HG03159 (cell line): ENCODE data around the gene SPOCK3.
"Not testable (repeated sequence)": the region's sequence is repeated elsewhere in the genome, so short reads cannot be mapped to it uniquely, and the experiment has no call there.

Experiments used
- ATAC-seq: cut with Tn5 transposase; IDR thresholded peaks from one replicate; pipeline ENCODE4 v1.9.1; 2021; ENCODE audit warnings: mild to moderate bottlenecking, moderate library complexity; ENCODE audit not compliant: unreplicated experiment

Gene SPOCK3

GRCh38 chr4:167234316-167234881 lies at the start of gene SPOCK3:
TSS of gene SPOCK3 (minus strand) at chr4:167234494.
- peak; percentile 41 for ATAC-seq

- ATAC-seq = no peak
Measured at GRCh38 chr4:167282171-167282864, 48.0 kb upstream of the SPOCK3 start.

GRCh38 chr4:167281545-167281944 lies 47.3 kb upstream of the SPOCK3 start:
- ATAC-seq = not testable (repeated sequence)

- ATAC-seq = no peak
Measured at GRCh38 chr4:167274351-167274750, 40.1 kb upstream of the SPOCK3 start.

GRCh38 chr4:167265231-167265630 lies 30.9 kb upstream of the SPOCK3 start:
- no peak for ATAC-seq

GRCh38 chr4:167248271-167248670 lies 14.0 kb upstream of the SPOCK3 start:
- ATAC-seq = no peak

- no peak for ATAC-seq
Measured at GRCh38 chr4:167239627-167240026, 5.3 kb upstream of the SPOCK3 start.

GRCh38 chr4:167238226-167238625 lies 3.9 kb upstream of the SPOCK3 start:
- no peak for ATAC-seq

GRCh38 chr4:167233685-167234315 lies 494 bp downstream of the SPOCK3 start:
- ATAC-seq = peak; percentile 52

GRCh38 chr4:167232805-167233684 lies 1.2 kb downstream of the SPOCK3 start:
- ATAC-seq = no peak

- no peak for ATAC-seq
Measured at GRCh38 chr4:167230744-167231143, 3.5 kb downstream of the SPOCK3 start.

- ATAC-seq = peak; percentile 99
Measured at GRCh38 chr4:167222099-167222498, 12.2 kb downstream of the SPOCK3 start.

GRCh38 chr4:167221084-167221483 lies 13.2 kb downstream of the SPOCK3 start:
- no peak for ATAC-seq

- ATAC-seq = no peak
Measured at GRCh38 chr4:167218022-167218608, 16.2 kb downstream of the SPOCK3 start.

- no peak for ATAC-seq
Measured at GRCh38 chr4:167216783-167217182, 17.5 kb downstream of the SPOCK3 start.

GRCh38 chr4:167210166-167210565 lies 24.1 kb downstream of the SPOCK3 start:
- no peak for ATAC-seq

GRCh38 chr4:167196344-167197012 lies 37.8 kb downstream of the SPOCK3 start:
- no peak for ATAC-seq

- no peak for ATAC-seq
Measured at GRCh38 chr4:167190379-167190778, 43.9 kb downstream of the SPOCK3 start.

GRCh38 chr4:167185465-167185864 lies 48.8 kb downstream of the SPOCK3 start:
- ATAC-seq = no peak

GRCh38 chr4:167183036-167183435 lies 51.3 kb downstream of the SPOCK3 start:
- no peak for ATAC-seq
